NCI-H82 (cell line): Measurements from ENCODE around the gene PLEKHA1.

Experiments used
- DNase-seq: peaks from one replicate; lab custom pipeline; 2025; lab: John Stamatoyannopoulos, UW

The PLEKHA1 gene

GRCh38 chr10:122347170-122347841, 27.2 kb upstream of the PLEKHA1 start:
- no peak for DNase-seq

GRCh38 chr10:122348512-122348911, 26.0 kb upstream of the PLEKHA1 start:
- DNase-seq = no peak

- no peak for DNase-seq
These were observed 25.6 kb upstream of the PLEKHA1 start for GRCh38 chr10:122348935-122349361.

GRCh38 chr10:122349758-122350369, 24.6 kb upstream of the PLEKHA1 start:
- no peak for DNase-seq

- DNase-seq = no peak
These were observed 23.6 kb upstream of the PLEKHA1 start for GRCh38 chr10:122350893-122351292.

- DNase-seq = peak; percentile 45
These were observed 21.5 kb upstream of the PLEKHA1 start for GRCh38 chr10:122352817-122353525.

GRCh38 chr10:122354383-122354782, 20.1 kb upstream of the PLEKHA1 start:
- no peak for DNase-seq

GRCh38 chr10:122357685-122358084, 16.8 kb upstream of the PLEKHA1 start:
- no peak for DNase-seq

GRCh38 chr10:122359621-122360020, 14.9 kb upstream of the PLEKHA1 start:
- no peak for DNase-seq

- no peak for DNase-seq
These were observed 13.5 kb upstream of the PLEKHA1 start for GRCh38 chr10:122361046-122361445.

GRCh38 chr10:122362031-122362592, 12.4 kb upstream of the PLEKHA1 start:
- no peak for DNase-seq

GRCh38 chr10:122362621-122363020, 11.9 kb upstream of the PLEKHA1 start:
- DNase-seq = no peak

- no peak for DNase-seq
These were observed 11.2 kb upstream of the PLEKHA1 start for GRCh38 chr10:122363311-122363710.

GRCh38 chr10:122363722-122364463, 10.6 kb upstream of the PLEKHA1 start:
- DNase-seq = no peak

- no peak for DNase-seq
These were observed 5.8 kb upstream of the PLEKHA1 start for GRCh38 chr10:122368502-122369254.

- no peak for DNase-seq
These were observed 1.4 kb upstream of the PLEKHA1 start for GRCh38 chr10:122373108-122373507.

GRCh38 chr10:122373721-122374120, 787 bp upstream of the PLEKHA1 start:
- DNase-seq = peak; percentile 17

- peak; percentile 66 for DNase-seq
These were observed 561 bp downstream of the PLEKHA1 start for GRCh38 chr10:122374859-122375678.

GRCh38 chr10:122375679-122376160, 1.2 kb downstream of the PLEKHA1 start:
- DNase-seq = no peak

GRCh38 chr10:122376364-122376961, 2.0 kb downstream of the PLEKHA1 start:
- no peak for DNase-seq
